ENCODE results near the gene MAP3K21. TPM values are rescaled to one million over a fixed set of nuclear protein-coding genes. Genes with fewer than 3 reads are reported as not detected.

Gene MAP3K21
- total and polyA plus RNA-seq, 2 of the 8 experiments (the other 6 are each of a cell fraction or from before 2014, with no cell fraction given): 21.2 to 21.8 TPM

DNA sequence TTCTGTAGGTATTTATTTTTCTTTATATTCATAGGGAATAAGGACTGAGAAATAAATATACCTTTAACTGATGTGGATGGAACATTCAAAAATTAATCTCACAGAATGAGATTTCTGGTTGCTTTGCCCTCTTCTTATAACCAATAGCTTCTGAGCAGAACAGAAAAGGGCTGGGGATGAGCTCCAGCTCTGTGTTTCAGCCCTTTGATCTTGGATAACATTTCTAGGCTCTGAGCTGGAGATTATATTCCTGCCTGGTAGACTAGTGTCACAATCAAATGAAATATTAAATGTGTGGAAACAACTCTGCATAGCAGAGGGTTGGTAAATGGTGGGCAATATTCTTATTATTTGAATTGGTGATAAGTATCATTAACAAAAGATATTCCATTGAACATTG lies 14.6 kb downstream of the MAP3K21 start:
- no peak for DNase-seq (ENCODE audit: low read depth in 1 of 2, low spot score in 2 of 2)
- no peak overlapping the region for H3K23ac ChIP-seq (ENCODE audit: insufficient read length)
- H3K14ac ChIP-seq (ENCODE audit: insufficient read length): no peak overlapping the region
- H3K4me1 ChIP-seq (replicated peaks in 1 of 4; ENCODE audit: control insufficient read depth in 3 of 4, insufficient read depth in 4 of 4, low read length in 3 of 4): peaks cover 0 to 6% (median 2%) of the 10 kb centered on the region in 4 experiments; a peak in 3 of 7 replicates
- H3K4ac ChIP-seq (replicated peaks; ENCODE audit: insufficient read length, low read depth, low read length): no peak overlapping the region
- ChIA-PET POLR2A (ENCODE audit: partially characterized antibody) (interaction anchor here (0.8 to 1.0 kb wide), 2 partner anchors 14 to 511 kb away, joined by 3 to 4 read pairs; no protein-coding TSS in a partner anchor), CTCF (ENCODE audit: partially characterized antibody) (interaction anchor here (0.6 to 1.5 kb wide), 5 partner anchors 9 to 394 kb away, joined by 3 to 10 read pairs (median 4); no protein-coding TSS in a partner anchor)
- H2BK5ac ChIP-seq (ENCODE audit: low read depth, low read length): no peak overlapping the region
- H2AK5ac ChIP-seq (ENCODE audit: low read depth, low read length): no peak overlapping the region
- H4K5ac ChIP-seq (ENCODE audit: insufficient read length, low read depth, low read length): no peak overlapping the region
- H4K20me1 ChIP-seq (replicated peaks in 1 of 2; ENCODE audit: control insufficient read depth in 1 of 2, insufficient read depth in 2 of 2, low read length in 2 of 2): no peaks in the 10 kb centered on the region
- no peaks in the 10 kb centered on the region for H3K36me3 ChIP-seq (ENCODE audit: control insufficient read depth in 2 of 4, insufficient read depth in 4 of 4, low read length in 3 of 4)
- H2BK20ac ChIP-seq (ENCODE audit: low read length): no peak overlapping the region
- no peaks in the 10 kb centered on the region for H3K27me3 ChIP-seq (replicated peaks in 1 of 4; ENCODE audit: control insufficient read depth in 3 of 4, extremely low read depth in 1 of 4, insufficient read depth in 3 of 4, low read length in 3 of 4)
- no peak overlapping the region for H4K8ac ChIP-seq (ENCODE audit: extremely low read depth, insufficient read depth, low read length)
- H3K27ac ChIP-seq (ENCODE audit: low read depth, low read length): no peak overlapping the region
- no peak overlapping the region for H3K4me2 ChIP-seq (ENCODE audit: insufficient read depth in 1 of 2, low read depth in 2 of 2, low read length in 2 of 2)
- no peak overlapping the region for H3K4me3 ChIP-seq (ENCODE audit: extremely low read depth in 1 of 4, insufficient read depth in 2 of 4, low read depth in 3 of 4, low read length in 4 of 4)
- no peak overlapping the region for H2BK120ac ChIP-seq (replicated peaks; ENCODE audit: low read depth, low read length)
- TF ChIP-seq GTF2F1 (IDR thresholded peaks at IDR 0.05; ENCODE audit: borderline replicate concordance, low read depth, low read length) (no peak), CBX5 (IDR thresholded peaks at IDR 0.05; ENCODE audit: low read depth, low read length) (no peak), EP300 (IDR thresholded peaks at IDR 0.05; ENCODE audit: borderline replicate concordance in 1 of 2, low read depth in 2 of 2, low read length in 2 of 2) (no peak), KDM1A (IDR thresholded peaks at IDR 0.05; ENCODE audit: borderline replicate concordance, low read length) (no peak), HDAC2 (IDR thresholded peaks at IDR 0.05; ENCODE audit: borderline replicate concordance in 1 of 2, low read depth in 2 of 2, low read length in 2 of 2) (no peak), TCF12 (IDR thresholded peaks at IDR 0.05; ENCODE audit: low read depth, low read length) (no peak), ASH2L (IDR thresholded peaks at IDR 0.05; ENCODE audit: low read length) (no peak), TAF7 (optimal IDR thresholded peaks at IDR 0.05; ENCODE audit: borderline replicate concordance, low read depth, low read length) (no peak), POLR2AphosphoS5 (IDR thresholded peaks at IDR 0.05; ENCODE audit: low read depth, low read length) (no peak), CBX8 (IDR thresholded peaks at IDR 0.05; ENCODE audit: borderline replicate concordance, low read depth, low read length) (no peak)
- H3K79me1 ChIP-seq (ENCODE audit: low read depth, low read length): peaks cover 3% of the 10 kb centered on the region
- no peaks in the 10 kb centered on the region for H3K9me3 ChIP-seq (ENCODE audit: insufficient read depth in 2 of 2, low read depth in 1 of 2, low read length in 1 of 2)
- no peak overlapping the region for H3K9ac ChIP-seq (replicated peaks in 1 of 4; ENCODE audit: extremely low read depth in 1 of 4, low read depth in 3 of 4, low read length in 3 of 4)
- H3K79me2 ChIP-seq (ENCODE audit: control insufficient read depth in 1 of 2, insufficient read depth in 2 of 2, low read length in 2 of 2): peaks cover 0 to 64% of the 10 kb centered on the region in 2 experiments; a peak in 2 of 4 replicates
- no peak overlapping the region for H3K18ac ChIP-seq (ENCODE audit: extremely low read depth, low read length)
- no peak overlapping the region for H2BK12ac ChIP-seq (ENCODE audit: low read depth, low read length)
- FAIRE-seq: no peak
- H3K56ac ChIP-seq (replicated peaks; ENCODE audit: insufficient read length, low read depth, low read length): no peak overlapping the region
- H2AFZ ChIP-seq (ENCODE audit: low read length): no peak overlapping the region
- H3K23me2 ChIP-seq (ENCODE audit: low read depth, low read length): no peaks in the 10 kb centered on the region; the same call in 1 of the 2 replicates
- H4K91ac ChIP-seq (replicated peaks; ENCODE audit: insufficient read length, low read length): no peak overlapping the region
- H2BK15ac ChIP-seq (ENCODE audit: low read length): no peak overlapping the region

Data from H1 (cell line).